ENCODE results near the gene ARID4B. TPM values are rescaled to one million over a fixed set of nuclear protein-coding genes. Genes with fewer than 3 reads are reported as not detected.
A peak's percentile ranks its signal among the peaks of the same experiment; 100 is the strongest.

Gene ARID4B
- total and polyA plus RNA-seq, 7 experiments from 2014 or later, result 60.8 to 124 (median 86.3) TPM

- Mint-ChIP-seq H3K4me1 (peaks cover 29 to 78% (median 69%) of the 10 kb centered on the region in 7 donors), H3K9me3 (peaks cover 0 to 16% (median 4%) of the 10 kb centered on the region in 11 donors), H3K4me3 (peak overlapping the region in 5 of 10 donors; percentile 25 to 65 (median 50)), H3K27ac (peak overlapping the region in 7 of 9 donors; percentile 26 to 79 (median 62)), H3K36me3 (peaks cover 0 to 11% (median 5%) of the 10 kb centered on the region in 5 donors), H3K27me3 (no peaks in the 10 kb centered on the region)
- H3K27ac ChIP-seq (ENCODE audit: low read depth, low read length), result no peak overlapping the region
- no peaks in the 10 kb centered on the region for H3K9me3 ChIP-seq (ENCODE audit: control insufficient read depth in 2 of 3, low read length in 3 of 3)
- CTCF ChIA-PET, result interaction anchor here (0.7 kb wide), 1 partner anchor 14 kb away, joined by 3 read pairs; no protein-coding TSS in a partner anchor
- H3K4me1 ChIP-seq (ENCODE audit: control insufficient read depth in 2 of 2, insufficient read depth in 2 of 2, low read length in 2 of 2), result peaks cover 32 to 33% of the 10 kb centered on the region in 2 donors
- H3K4me3 ChIP-seq (ENCODE audit: low read length), result no peak overlapping the region
- ATAC-seq (no peak), DNase-seq (no peak)
- H3K36me3 ChIP-seq (ENCODE audit: control insufficient read depth in 2 of 3, insufficient read depth in 3 of 3, low read length in 3 of 3), result no peaks in the 10 kb centered on the region
- intact Hi-C loops (cut with micrococcal nuclease), result loop anchor here in 1 of 2 donors (2.0 kb wide), 1 partner anchor 73 kb away; the partner anchor contains the start of gene TBCE
- H3K27me3 ChIP-seq (ENCODE audit: control insufficient read depth in 2 of 2, insufficient read depth in 2 of 2, low read length in 2 of 2), result no peaks in the 10 kb centered on the region
- POLR2A ChIA-PET, result interaction anchor here (0.6 to 1.6 kb wide), 6 partner anchors 10 to 131 kb away, joined by 3 to 5 read pairs (median 4); no protein-coding TSS in a partner anchor
Observed at GRCh38 chr1:235293322-235293942, 34.5 kb downstream of the ARID4B start.

DNA sequence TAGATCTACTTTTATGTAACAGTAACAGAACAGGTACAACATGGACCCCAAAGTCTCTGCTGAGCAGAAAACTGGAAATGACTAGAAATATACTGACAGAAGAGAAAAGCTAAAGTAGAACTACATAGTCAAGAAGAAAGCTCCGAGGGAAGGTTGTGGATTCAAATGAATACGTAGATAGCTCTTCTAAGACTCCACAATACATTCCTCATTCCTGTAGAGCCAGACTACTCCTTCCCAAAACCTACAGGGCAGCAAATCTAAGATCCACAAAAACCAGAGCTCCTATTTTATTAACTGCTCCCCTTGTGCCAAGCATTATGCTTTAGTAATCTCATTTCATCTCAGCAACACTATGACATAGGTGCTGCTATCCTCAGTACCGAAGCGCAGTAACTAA is 35.2 kb downstream of the ARID4B start:
- Histone ChIP-seq H3K36me3 (ENCODE audit: control insufficient read depth in 2 of 3, insufficient read depth in 3 of 3, low read length in 3 of 3) (no peaks in the 10 kb centered on the region), H3K4me3 (ENCODE audit: low read length) (no peak overlapping the region), H3K27ac (ENCODE audit: low read depth, low read length) (no peak overlapping the region), H3K9me3 (ENCODE audit: control insufficient read depth in 2 of 3, low read length in 3 of 3) (no peaks in the 10 kb centered on the region), H3K4me1 (ENCODE audit: control insufficient read depth in 2 of 2, insufficient read depth in 2 of 2, low read length in 2 of 2) (peaks cover 35 to 39% of the 10 kb centered on the region in 2 donors), H3K27me3 (ENCODE audit: control insufficient read depth in 2 of 2, insufficient read depth in 2 of 2, low read length in 2 of 2) (no peaks in the 10 kb centered on the region)
- Mint-ChIP-seq H3K9me3 (peaks cover 0 to 16% (median 4%) of the 10 kb centered on the region in 11 donors), H3K27ac (peak overlapping the region in 8 of 9 donors; percentile 9 to 76 (median 56)), H3K27me3 (no peaks in the 10 kb centered on the region), H3K36me3 (peaks cover 0 to 10% (median 5%) of the 10 kb centered on the region in 5 donors), H3K4me1 (peaks cover 31 to 80% (median 71%) of the 10 kb centered on the region in 7 donors), H3K4me3 (peak overlapping the region in 8 of 10 donors; percentile 2 to 52 (median 5))
- intact Hi-C loops (cut with micrococcal nuclease), result loop anchor here in 1 of 2 donors (2.0 kb wide), 1 partner anchor 74 kb away; the partner anchor contains the start of gene TBCE
- ChIA-PET CTCF (no interaction called here), POLR2A (interaction anchor here (0.6 to 1.6 kb wide), 3 partner anchors 10 to 130 kb away, joined by 3 to 4 read pairs (median 3); no protein-coding TSS in a partner anchor)
- ATAC-seq (no peak), DNase-seq (no peak)

DNA sequence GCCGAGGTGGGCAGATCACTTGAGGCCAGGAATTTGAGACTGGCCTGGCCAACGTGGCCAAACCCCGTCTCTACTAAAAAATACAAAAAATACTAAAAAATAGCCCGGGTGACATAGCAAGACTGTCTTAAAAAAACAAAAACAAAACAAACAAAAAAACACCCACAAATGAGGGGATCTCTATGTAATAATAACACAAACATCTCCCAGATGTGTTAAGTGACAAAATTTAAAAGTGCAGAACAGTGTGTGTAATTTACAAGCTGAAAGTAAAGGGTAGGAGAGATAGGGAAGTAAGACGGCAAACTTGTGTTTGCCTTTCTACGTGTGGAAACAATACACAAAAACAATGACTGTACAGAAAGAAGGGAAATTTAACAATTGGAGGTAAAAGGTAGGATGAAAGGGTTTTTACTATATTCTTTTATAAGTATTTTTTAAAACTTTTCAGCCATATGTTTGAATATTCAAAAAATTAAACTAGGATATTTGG is 36.3 kb downstream of the ARID4B start:
- no peaks in the 10 kb centered on the region for H3K36me3 ChIP-seq (ENCODE audit: control insufficient read depth in 2 of 3, insufficient read depth in 3 of 3, low read length in 3 of 3)
- Mint-ChIP-seq H3K36me3 (peaks cover 0 to 8% (median 5%) of the 10 kb centered on the region in 5 donors), H3K9me3 (peaks cover 0 to 7% (median 2%) of the 10 kb centered on the region in 11 donors), H3K27ac (peak overlapping the region in 7 of 9 donors; percentile 1 to 39 (median 6)), H3K4me1 (peaks cover 39 to 80% (median 70%) of the 10 kb centered on the region in 7 donors), H3K4me3 (peak overlapping the region in 6 of 10 donors; percentile 1 to 52 (median 23)), H3K27me3 (no peaks in the 10 kb centered on the region)
- intact Hi-C loops (cut with micrococcal nuclease), result loop anchor here in 1 of 2 donors (2.0 kb wide), 2 partner anchors 13 to 75 kb away; partner anchors contain the start of gene TBCE
- no peaks in the 10 kb centered on the region for H3K9me3 ChIP-seq (ENCODE audit: control insufficient read depth in 2 of 3, low read length in 3 of 3)
- ChIA-PET CTCF (no interaction called here), POLR2A (interaction anchor here (0.6 to 0.9 kb wide), 3 partner anchors 22 to 76 kb away, joined by 3 to 4 read pairs (median 3); partner anchors contain the start of gene TBCE)
- H3K4me1 ChIP-seq (ENCODE audit: control insufficient read depth in 2 of 2, insufficient read depth in 2 of 2, low read length in 2 of 2), result peaks cover 36 to 40% of the 10 kb centered on the region in 2 donors
- no peak for DNase-seq
- no peak overlapping the region for H3K4me3 ChIP-seq (ENCODE audit: low read length)
- no peak for ATAC-seq
- H3K27me3 ChIP-seq (ENCODE audit: control insufficient read depth in 2 of 2, insufficient read depth in 2 of 2, low read length in 2 of 2), result no peaks in the 10 kb centered on the region
- H3K27ac ChIP-seq (ENCODE audit: low read depth, low read length), result no peak overlapping the region

- intact Hi-C loops (cut with micrococcal nuclease), result loop anchor here in 1 of 2 donors (2.0 kb wide), 1 partner anchor 14 kb away; no protein-coding TSS in a partner anchor
- Histone ChIP-seq H3K4me1 (ENCODE audit: control insufficient read depth in 2 of 2, insufficient read depth in 2 of 2, low read length in 2 of 2) (peaks cover 37 to 47% of the 10 kb centered on the region in 2 donors), H3K9me3 (ENCODE audit: control insufficient read depth in 2 of 3, low read length in 3 of 3) (no peaks in the 10 kb centered on the region), H3K27ac (ENCODE audit: low read depth, low read length) (no peak overlapping the region), H3K27me3 (ENCODE audit: control insufficient read depth in 2 of 2, insufficient read depth in 2 of 2, low read length in 2 of 2) (no peaks in the 10 kb centered on the region), H3K36me3 (ENCODE audit: control insufficient read depth in 2 of 3, insufficient read depth in 3 of 3, low read length in 3 of 3) (no peaks in the 10 kb centered on the region), H3K4me3 (ENCODE audit: low read length) (no peak overlapping the region)
- peaks cover 0 to 5% (median 1%) of the 10 kb centered on the region in 11 donors for H3K9me3 Mint-ChIP-seq
- H3K36me3 Mint-ChIP-seq, result peaks cover 0 to 6% (median 4%) of the 10 kb centered on the region in 5 donors
- ChIA-PET CTCF (no interaction called here), POLR2A (interaction anchor here (0.9 kb wide), 1 partner anchor 76 kb away, joined by 3 read pairs; the partner anchor contains the start of gene TBCE)
- ATAC-seq, result no peak
- DNase-seq, result no peak
- H3K4me3 Mint-ChIP-seq, result peak overlapping the region in 1 of 10 donors; percentile 49
- peak overlapping the region in 5 of 9 donors; percentile 19 to 56 (median 37) for H3K27ac Mint-ChIP-seq
- H3K27me3 Mint-ChIP-seq, result no peaks in the 10 kb centered on the region
- peaks cover 42 to 83% (median 74%) of the 10 kb centered on the region in 7 donors for H3K4me1 Mint-ChIP-seq
Observed at GRCh38 chr1:235290740-235291502, 37.1 kb downstream of the ARID4B start.

DNA sequence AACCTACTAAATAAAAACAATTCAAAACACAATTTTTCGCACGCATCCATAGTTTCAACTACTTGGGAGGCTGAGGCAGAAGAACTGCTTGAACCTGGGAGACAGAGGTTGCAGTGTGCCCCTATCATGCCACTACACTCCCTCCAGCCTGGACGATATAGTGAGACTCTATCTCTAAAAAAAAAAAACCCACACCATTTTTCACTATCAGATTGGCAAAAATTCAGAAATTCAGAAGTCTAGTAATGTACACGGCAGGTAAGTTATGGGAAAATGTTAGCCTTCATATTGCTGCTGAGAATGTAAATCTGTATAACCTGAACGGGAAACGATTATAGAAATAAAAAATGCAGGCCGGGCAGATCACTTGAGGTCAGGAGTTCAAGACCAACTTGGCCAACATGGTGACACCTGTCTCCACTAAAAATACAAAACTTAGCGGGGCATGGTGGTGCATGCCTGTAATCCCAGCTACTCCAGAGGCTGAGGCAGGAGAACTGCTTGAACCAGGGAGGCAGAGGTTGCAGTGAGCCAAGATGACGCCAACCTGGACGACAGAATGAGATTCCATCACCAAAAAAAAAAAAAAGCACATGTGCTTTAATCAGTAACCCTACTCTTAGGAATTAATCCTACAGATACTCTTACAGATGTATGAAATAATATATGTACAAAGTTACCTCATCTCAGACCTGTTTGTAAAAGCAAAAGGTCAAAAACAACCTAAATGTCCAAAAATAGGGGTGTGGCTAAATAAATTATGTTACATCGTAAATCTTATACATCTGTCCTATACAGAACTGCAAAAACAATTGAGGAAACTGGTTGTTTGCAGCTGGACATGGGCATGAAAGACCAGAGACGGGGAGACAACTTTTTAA is 37.9 kb downstream of the ARID4B start:
- intact Hi-C loops (cut with micrococcal nuclease), result loop anchor here in 1 of 2 donors (2.0 kb wide), 1 partner anchor 15 kb away; no protein-coding TSS in a partner anchor
- no peak overlapping the region for H3K4me3 ChIP-seq (ENCODE audit: low read length)
- ChIA-PET CTCF (no interaction called here), POLR2A (no interaction called here)
- peak overlapping the region in 7 of 9 donors; percentile 37 to 80 (median 56) for H3K27ac Mint-ChIP-seq
- ATAC-seq, result no peak
- H3K4me1 Mint-ChIP-seq, result peaks cover 47 to 87% (median 78%) of the 10 kb centered on the region in 7 donors
- no peak for DNase-seq
- H3K4me1 ChIP-seq (ENCODE audit: control insufficient read depth in 2 of 2, insufficient read depth in 2 of 2, low read length in 2 of 2), result peaks cover 38 to 49% of the 10 kb centered on the region in 2 donors
- peaks cover 0 to 6% (median 0%) of the 10 kb centered on the region in 5 donors for H3K36me3 Mint-ChIP-seq
- H3K4me3 Mint-ChIP-seq, result peak overlapping the region in 6 of 10 donors; percentile 15 to 49 (median 28)
- H3K27me3 Mint-ChIP-seq, result no peaks in the 10 kb centered on the region
- no peaks in the 10 kb centered on the region for H3K27me3 ChIP-seq (ENCODE audit: control insufficient read depth in 2 of 2, insufficient read depth in 2 of 2, low read length in 2 of 2)
- H3K9me3 Mint-ChIP-seq, result no peaks in the 10 kb centered on the region
- no peaks in the 10 kb centered on the region for H3K36me3 ChIP-seq (ENCODE audit: control insufficient read depth in 2 of 3, insufficient read depth in 3 of 3, low read length in 3 of 3)
- no peaks in the 10 kb centered on the region for H3K9me3 ChIP-seq (ENCODE audit: control insufficient read depth in 2 of 3, low read length in 3 of 3)
- no peak overlapping the region for H3K27ac ChIP-seq (ENCODE audit: low read depth, low read length)

Measured in naive thymus-derived CD4-positive, alpha-beta T cell (primary cell).